GM19468 (cell line): ENCODE data around the gene CLEC2D.
"Not testable (repeated sequence)": the region's sequence is repeated elsewhere in the genome, so short reads cannot be mapped to it uniquely, and the experiment has no call there.

Experiments used
- ATAC-seq: cut with Tn5 transposase; IDR thresholded peaks from one replicate; pipeline ENCODE4 v1.9.1; 2021; ENCODE audit warnings: mild to moderate bottlenecking, moderate library complexity, moderate number of reproducible peaks; ENCODE audit not compliant: unreplicated experiment; ENCODE audit errors: extremely low read depth

CLEC2D gene

GRCh38 chr12:9698681-9699080 lies 29.2 kb downstream of the CLEC2D start:
- ATAC-seq = no peak

GRCh38 chr12:9699269-9699897 lies 29.9 kb downstream of the CLEC2D start:
- ATAC-seq = no peak

GRCh38 chr12:9699898-9700605 lies 30.5 kb downstream of the CLEC2D start:
- ATAC-seq = no peak

- ATAC-seq = no peak
Observed at GRCh38 chr12:9700606-9700956, 31.1 kb downstream of the CLEC2D start.

- ATAC-seq = no peak
Observed at GRCh38 chr12:9701380-9702154, 32.1 kb downstream of the CLEC2D start.

- no peak for ATAC-seq
Observed at GRCh38 chr12:9702255-9702654, 32.7 kb downstream of the CLEC2D start.

GRCh38 chr12:9704561-9704960 lies 35.0 kb downstream of the CLEC2D start:
- not testable (repeated sequence) for ATAC-seq

- ATAC-seq = no peak
Observed at GRCh38 chr12:9706086-9706685, 36.7 kb downstream of the CLEC2D start.

- ATAC-seq = no peak
Observed at GRCh38 chr12:9707356-9707755, 37.8 kb downstream of the CLEC2D start.

- ATAC-seq = no peak
Observed at GRCh38 chr12:9707864-9708808, 38.6 kb downstream of the CLEC2D start.

GRCh38 chr12:9708853-9709252 lies 39.3 kb downstream of the CLEC2D start:
- no peak for ATAC-seq

GRCh38 chr12:9710584-9711375 lies 41.3 kb downstream of the CLEC2D start:
- no peak for ATAC-seq

- ATAC-seq = no peak
Observed at GRCh38 chr12:9711664-9712063, 42.2 kb downstream of the CLEC2D start.

- peak; percentile 66 for ATAC-seq
Observed at GRCh38 chr12:9713032-9713558, 43.6 kb downstream of the CLEC2D start.

- no peak for ATAC-seq
Observed at GRCh38 chr12:9717070-9717925, 47.8 kb downstream of the CLEC2D start.

- ATAC-seq = no peak
Observed at GRCh38 chr12:9718968-9719367, 49.5 kb downstream of the CLEC2D start.

- ATAC-seq = no peak
Observed at GRCh38 chr12:9719790-9720189, 50.3 kb downstream of the CLEC2D start.
